ENCODE results near the gene TMEM235.
A peak's percentile ranks its signal among the peaks of the same experiment; 100 is the strongest.
"Not testable (repeated sequence)": the region's sequence is repeated elsewhere in the genome, so short reads cannot be mapped to it uniquely, and the experiment has no call there.

Gene TMEM235

DNA sequence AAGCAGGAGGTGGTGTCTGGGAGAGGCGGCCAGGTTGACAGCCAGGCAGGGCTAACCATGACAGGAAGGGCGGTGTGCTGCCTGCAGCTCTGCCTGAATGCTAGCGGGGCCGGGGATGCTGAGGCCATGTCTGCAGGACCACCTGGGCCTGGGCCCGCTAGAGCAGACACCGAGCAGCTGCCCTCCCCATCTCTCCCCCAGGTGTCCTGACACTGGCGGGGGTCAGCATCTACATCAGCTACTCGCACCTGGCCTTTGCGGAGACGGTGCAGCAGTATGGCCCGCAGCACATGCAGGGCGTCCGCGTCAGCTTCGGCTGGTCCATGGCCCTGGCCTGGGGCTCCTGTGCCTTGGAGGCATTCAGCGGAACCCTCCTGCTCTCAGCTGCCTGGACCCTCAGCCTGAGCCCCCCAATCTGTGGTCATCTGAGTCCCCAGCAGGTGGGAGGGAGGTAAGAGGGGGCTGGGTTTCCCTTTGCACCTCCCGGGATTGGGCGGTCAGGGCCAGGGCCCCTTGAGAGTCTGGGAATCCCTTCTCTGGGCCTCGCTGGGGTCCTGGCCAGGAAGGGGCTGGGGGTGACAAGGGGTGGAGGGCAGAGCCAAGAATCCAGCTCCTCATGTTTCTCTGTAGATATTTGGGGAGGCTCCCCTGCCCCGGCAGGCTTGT lies 7.5 kb downstream of the TMEM235 start:
- DNase-seq: no peak

DNA sequence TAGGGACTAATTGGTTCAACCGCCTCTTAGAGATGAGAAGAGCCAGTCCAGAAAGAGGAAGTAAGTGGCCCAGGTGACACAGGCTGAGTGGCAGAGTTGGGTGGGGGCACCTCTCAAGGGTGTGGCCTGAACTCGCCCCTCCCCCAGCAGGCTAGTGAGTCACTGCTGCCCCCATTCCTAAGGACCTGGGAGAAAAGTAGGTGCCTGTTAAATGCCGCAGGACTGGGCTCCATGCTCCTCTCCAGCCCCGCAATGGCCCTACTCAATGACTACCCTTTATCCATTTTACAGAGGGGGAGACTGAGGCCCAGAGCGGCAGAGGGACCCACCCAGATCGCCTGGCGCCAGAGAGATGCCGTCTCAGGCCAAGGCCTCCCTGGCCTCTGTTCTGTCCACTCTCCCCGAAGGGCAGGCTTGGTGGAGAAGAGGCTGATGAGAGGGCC lies 8.1 kb downstream of the TMEM235 start:
- DNase-seq: no peak

DNA sequence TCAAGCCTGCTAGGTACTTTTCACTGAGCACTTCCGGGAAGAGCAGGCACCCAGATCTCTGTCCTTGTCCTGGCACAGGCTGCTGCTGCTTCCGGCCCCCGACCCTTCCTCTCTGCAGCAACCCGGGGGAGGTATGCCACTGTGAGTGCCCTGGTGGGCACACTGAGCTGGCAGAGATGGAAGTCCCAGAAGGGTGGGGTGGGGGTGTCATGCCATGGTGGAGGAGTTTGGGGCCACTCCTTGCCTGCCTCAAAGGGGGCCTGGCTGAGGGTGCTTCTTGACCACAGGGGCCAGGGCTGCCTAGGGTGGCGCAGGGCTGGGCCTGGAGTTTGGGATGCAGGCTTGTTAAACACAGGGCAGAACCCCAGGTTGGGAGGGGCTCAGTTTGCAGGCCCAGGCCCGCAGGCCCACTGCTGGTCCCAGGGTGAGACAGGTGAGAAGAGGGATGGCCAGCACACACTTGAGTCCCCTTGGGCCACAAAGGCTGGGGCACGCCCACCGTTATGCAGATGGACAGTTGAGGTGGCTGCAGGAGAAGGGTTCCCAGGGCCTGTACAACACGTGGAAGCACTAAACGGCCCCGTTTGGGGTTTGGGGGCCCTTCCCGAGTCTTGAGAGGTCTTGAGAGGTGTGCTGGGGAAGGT lies 8.7 kb downstream of the TMEM235 start:
- DNase-seq: no peak

DNA sequence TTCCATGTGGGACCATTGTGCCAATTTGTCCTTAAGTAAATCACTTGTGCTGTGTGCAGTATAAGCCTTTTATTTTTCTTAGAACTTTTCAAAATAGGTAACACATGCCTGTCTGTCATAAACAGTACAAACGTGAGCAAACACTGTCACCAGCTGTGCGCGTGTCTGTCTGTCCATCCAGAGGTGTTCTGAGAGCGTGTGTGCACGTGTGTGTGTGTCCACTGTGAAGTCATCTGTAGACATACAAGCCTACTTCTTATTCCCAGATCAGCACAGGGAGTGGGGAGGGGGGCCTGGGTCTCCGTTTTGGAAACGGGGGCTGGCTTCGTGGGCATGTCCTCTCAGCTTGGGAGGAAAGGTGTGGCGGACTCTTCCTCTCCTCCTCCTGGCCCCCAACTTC lies 9.4 kb downstream of the TMEM235 start:
- DNase-seq: no peak

DNA sequence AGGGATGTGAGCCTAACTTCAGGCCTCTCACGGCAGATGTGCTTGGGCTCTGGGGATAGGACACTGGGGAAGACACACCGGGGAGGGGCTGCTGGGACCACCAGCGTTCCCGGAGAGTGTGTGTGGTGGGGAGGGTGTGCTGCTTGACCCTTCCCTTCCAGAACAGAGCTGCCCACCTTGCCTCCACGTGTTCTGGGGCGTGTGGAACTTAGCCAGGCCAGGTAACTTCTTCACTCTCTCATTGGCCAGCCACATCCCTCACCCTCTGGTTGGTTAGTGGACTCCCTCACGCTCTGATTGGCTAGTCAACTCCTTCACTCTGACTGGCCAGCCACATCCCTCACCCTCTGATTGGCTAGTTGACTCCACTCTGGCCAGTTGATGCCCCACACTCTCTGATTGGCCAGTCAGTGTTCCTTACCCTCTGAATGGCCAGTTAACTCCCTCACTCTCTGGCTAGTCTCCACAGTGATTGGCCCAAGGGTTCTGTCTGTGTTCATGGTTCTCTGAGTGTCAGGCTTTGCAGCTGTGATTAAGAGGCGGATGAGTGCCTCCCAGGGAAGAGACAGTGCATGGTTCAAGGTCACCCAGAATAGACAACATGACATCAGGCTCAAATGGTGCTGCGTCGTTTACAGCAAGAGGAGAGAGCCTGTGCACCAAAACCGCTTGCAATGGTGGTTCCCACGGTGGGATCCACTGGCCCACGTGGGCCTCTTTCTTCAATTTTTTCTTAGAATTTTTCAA lies 10.0 kb downstream of the TMEM235 start:
- DNase-seq: peak; percentile 90

DNA sequence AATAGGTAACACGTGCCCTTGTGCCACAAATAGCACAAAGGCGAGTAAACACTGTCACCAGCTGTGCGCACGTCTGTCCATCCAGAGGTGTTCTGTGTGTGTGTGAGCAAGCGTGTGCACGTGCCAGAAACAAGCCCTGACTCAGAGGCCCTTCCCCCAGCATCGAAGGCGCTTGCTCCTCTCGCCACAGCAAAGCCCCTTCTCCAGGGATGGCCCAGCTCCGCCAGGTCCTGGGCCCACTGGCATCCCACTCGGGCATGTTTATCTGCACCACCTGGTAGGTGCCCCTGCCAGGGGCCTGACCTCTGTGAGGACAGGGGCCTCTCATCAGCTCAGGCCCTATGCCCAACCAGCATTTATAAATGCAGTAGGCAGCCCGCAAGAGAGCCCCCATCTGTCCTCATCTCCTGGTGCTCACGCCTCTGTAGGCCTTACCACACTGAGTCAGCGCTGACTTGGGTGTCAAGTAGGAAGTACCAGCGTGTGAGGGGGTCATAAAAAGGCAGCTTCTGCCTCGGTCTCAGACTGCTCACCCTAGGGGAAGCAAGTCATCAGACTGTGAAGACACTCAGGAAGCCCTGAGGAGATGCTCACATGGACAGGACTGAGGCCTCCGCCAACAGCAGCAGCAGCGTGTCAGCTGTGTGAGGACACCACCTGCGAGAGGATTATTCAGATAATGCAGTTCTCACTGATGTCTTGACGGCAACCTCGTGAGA lies 10.8 kb downstream of the TMEM235 start:
- DNase-seq: no peak

DNA sequence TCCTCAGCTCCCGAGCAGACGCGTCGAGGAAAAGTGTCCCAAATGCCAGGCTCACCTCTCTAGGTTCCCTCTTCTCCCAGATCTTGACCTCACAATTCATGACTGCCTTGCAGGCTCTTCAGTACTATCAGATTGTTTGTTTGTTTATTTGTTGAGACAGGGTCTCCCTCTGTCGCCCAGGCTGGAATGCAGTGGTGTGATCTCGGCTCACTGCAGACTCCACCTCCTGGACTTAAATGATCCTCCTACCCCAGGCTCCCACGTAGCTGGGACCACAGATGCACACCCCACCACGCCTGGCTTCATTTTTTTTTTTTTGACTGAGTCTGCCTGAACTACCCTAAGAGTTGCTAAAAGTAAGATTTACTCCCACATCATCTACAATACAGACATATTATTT lies 15.9 kb downstream of the TMEM235 start:
- DNase-seq: no peak

DNA sequence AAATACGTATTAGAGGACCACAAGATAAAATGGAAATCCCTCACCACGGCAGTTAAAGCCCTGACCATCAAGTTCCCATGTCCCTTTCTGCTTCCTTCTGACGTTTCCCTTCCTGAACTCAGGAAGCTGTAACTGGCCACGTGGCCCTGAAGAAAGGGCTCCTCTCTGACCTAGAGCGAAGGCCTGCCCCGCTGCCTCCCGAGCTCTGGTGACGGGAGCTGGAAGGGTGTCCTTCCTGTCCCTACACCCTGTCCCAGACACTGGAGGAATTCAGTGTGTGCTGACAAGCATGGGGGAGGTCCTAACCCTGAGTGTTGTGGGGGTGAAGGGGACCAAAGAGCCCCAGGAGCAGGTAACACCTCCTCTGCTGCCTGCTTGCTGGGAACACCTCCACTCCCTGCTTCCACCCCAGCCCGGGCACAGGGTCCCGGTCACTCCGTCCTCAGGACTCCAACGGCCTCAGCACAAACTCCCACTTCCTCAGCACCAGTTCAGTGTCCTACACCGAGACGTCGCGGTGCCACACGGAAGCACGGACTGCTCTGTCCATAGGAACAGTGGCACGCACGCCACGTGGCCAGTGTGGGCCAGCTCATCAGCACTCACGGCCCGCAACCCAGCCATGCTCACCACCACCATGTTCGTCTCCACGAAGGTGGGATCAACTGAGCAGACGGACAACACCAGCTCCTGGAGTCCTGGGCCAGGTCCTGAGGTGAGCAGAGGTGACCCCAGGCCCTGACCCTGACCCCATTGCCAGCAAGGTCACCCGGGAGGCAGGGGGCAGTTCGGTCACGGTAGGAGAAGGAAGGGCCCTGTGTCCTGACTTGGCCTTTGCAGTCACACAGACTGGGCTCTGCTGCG lies 16.9 kb downstream of the TMEM235 start:
- DNase-seq: no peak

DNA sequence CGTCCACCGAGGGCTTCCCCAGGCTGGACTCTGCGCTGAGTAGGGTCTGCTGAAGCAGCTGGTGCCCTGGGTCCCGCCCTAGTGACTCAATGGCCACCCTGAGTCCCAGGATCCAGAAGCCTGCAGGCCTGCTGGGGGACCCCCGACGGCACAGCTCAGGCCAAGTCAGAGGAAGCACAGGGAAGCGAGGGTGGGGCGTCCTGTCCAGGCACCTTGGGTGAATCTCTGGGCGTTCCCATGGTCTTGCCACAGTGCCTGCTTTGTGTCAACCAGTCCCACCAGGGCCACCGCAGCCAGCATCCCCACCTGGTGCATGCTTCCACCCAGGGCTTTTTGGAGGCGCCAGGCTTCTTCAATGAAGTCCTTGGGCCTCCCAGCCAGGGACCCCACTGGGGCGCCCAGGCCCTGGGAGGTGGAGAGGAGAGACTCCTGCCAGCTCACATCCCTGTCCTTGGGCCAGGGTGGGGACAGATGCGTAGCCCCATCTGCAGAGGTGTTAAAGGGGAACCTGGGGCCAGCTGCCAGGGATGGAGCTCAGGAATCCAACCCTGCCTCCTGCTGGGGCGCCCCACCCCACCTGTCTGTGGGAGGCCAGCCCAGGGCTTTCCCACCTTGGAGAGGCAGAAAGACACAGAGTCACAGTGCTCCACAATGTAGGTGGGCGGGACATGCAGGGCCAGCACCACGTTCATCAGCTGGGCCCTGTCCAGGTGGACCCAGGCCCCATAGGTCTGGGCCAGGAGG lies 17.8 kb downstream of the TMEM235 start:
- no peak for DNase-seq

DNA sequence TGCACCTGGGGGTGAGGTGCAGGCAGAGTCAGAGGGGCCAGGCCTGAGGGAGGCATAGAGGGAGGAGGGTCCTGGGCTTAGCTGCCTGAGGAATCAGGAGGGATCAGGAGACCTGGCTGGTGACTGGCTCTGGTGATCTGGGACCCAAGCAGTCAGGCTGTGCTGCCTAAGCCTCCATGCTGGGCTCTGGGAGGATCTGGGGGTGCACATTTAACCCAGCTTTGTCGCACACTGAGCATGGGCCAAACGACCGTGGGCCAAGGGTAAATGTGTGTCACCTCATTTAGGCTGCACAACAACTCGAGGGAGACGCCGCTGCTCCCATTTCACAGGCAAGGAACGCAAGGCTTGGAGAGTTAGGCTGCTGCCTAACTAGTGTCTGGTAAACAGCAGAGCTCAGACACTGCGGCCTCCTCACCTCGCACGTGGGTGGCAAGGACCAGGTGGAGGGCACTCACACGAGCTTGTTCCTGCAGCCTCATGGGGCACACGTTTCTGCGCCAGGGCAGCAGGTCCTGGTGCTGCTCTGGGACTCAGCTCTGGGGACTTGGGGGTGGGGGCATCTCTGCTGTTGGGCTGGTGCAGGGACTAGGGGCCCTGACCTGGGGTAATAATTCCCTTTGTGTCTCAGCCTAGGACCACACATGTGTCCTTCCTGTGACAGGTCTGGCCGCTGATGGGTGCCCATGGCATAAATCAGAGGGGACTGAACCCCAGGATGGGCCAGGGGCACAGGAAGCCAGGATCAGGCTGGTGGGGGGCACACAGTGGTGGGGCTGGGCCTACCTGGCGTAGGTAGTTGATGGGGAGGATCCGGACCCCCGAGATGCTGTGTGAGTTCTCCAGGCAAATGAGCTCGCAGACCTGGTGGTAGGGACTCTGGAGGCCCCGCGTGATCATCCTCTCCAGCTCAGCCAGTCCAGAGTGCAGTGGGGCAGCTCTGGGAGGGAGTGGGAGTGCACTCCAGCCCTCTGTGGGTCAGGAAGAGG lies 18.7 kb downstream of the TMEM235 start:
- DNase-seq: no peak

DNA sequence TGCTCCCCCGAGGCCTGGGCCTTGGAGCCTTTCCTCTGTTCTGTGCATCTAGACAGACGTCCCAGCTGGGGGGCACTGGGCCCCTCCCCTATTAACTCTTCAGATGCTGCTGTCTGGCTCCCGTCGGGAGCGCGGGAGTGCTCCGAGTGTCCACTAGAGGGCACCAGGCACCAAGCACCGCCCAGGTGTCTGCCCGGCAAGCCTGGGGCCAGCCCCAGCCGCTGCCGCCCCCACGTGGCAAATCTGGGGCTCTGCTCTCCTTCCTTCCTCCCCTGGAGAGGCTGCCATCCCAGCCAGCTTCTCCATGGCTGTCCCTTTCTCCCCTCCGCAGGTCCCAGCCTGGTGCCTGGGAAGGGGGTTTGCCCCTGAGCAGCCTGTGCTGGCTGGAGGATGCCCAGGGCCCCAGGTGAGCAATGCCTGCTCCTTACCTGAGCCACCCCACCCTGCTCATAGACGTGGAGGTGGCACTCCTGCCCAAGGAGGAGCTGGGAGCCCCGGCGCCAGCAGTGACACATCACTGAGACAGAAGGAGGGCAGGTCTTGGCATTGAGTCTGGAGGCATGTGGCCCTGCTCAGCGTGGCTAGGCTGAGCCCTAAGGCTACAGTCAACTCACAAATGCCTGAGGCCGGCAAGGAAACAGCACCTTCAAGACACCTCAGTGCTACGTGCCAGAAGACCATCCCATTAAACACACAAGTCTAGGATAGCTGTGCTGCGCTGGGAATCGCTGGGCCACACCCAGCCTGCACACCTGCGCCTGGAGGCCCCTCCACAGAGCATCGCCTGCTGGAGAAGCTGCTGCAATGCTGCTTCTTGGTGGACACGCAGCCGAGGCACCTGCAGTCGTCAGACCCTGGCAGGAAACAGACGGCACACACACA lies 19.7 kb downstream of the TMEM235 start:
- peak; percentile 86 for DNase-seq

DNA sequence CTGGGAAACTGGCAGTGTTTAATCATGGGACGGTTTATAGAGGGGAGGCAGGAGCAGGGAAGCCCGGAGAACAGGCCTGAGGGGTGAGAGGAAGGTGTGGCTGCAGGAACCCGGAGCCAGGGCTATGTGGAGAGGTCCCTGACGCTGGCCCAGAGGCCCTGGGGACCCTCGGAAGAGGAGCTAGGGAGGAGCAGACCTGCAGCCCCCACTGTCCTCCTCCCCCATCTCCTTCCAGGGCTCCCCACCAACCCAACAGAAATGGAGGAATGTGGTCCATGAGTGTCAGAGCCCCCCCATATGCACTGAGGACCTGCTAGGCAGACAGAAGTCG lies 20.3 kb downstream of the TMEM235 start:
- DNase-seq: no peak

DNA sequence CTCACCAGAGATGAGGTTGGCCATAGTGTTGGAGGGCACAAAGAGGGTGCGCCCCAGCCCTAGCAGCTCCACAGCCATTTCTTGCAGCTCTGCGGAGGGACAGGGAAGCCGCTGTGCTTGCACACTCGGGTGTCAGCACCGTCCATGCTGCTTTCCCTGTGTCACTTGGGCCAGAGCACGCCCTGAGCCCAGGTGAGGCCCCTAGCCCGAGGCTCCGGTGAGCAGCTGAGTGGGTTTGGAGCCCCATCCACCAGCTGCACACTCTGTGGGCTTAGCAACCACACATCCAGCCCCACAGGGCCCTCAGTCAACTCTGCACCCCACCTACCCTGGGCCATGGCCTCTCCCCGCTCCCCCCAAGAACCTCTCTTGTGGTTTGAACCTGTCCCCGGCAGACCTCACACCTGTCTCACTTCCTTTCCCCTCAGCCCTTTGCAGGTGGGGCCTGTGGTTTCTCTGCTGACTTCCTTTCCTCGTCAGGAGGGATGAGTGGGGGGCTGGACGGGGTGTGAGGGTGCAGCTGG lies 20.7 kb downstream of the TMEM235 start:
- no peak for DNase-seq

DNA sequence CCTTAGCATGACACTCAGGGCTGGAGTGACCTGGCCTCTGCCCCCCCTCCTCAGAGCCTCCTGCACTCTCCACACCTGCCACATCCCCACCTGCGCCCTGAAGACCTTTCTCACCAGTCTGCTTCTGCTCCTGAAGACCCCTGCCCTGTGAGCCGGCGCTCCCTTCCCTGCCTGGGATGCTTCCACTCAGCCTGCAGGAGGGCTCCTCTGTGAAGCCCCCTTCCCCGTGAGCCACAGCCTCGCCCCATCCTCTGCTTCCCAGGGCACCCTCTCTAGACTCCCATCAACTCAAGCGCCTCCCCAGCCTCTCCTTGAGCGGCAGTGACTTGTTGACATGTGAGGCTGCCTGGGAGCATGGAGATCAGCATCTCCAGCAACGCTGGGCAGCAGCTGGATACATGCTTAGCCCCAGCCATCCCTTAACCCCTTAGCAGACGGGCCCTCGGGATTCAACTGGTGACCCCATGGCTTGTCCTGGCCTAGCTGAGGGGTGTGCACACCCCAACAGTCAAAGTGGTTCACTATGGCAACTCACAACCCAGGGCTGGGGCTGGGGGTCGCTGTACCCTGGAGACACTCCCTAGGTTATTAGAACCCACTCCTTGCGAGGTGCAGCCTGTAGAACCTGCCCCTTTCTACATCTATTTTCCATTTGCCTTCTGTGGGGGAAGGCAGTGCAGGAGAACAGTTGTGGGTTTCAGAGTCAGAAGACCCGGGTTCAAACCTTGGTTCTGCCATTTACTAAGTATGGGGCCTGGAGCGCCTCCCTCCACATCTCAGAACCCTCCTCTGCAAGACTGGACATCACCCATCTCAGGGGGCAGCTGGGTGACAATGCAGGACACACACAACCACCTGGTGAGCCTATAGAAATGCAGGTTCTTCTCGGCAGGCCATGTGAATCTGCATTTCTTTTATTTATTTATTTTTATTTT lies 21.5 kb downstream of the TMEM235 start:
- no peak for DNase-seq

DNA sequence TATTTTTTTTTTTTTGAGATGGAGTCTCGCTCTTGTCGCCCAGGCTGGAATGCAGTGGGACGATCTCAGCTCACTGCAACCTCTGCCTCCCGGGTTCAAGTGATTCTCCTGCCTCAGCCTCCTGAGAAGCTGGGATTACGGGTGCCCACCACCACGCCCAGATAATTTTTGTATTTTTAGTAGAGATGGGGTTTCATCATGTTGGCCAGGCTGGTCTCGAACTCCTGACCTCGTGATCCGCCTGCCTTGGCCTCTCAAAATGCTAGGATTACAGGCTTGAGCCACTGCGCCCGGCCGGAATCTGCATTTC lies 22.2 kb downstream of the TMEM235 start:
- not testable (repeated sequence) for DNase-seq

DNA sequence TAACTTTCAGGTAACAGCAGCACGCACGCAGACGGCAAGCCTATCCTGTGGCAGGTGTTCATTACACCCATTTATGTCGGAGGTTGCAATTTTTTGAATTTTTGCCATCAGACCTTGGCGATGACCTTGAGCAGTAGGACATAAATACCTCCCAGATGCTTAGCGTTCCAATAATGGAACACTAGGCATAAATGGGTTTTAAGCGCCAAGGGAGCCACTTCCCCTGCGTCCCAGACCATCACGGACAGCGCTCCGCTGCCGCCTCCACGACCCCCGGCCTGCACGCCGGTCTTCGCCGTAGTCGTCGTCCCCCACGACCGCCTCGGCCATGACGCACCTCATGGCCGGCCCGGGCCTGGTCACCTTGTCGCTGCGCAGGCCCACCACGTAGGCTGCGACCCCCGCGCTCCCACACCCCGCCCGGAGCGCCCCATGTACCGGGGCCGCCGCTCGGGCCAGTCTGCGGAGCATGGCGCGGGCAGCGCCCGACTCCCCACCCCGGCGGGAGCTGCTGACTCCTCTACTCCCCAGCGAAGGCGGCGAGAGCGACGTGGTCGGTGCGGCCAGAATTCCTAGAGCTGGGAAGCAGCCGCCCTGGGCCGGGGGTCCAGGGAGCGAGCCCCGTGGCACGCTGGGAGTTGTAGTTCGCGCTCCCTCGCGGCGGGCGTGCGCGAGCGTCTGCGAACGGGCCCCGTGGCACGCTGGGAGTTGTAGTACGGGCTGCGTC lies 22.7 kb downstream of the TMEM235 start:
- DNase-seq: peak; percentile 91

DNA sequence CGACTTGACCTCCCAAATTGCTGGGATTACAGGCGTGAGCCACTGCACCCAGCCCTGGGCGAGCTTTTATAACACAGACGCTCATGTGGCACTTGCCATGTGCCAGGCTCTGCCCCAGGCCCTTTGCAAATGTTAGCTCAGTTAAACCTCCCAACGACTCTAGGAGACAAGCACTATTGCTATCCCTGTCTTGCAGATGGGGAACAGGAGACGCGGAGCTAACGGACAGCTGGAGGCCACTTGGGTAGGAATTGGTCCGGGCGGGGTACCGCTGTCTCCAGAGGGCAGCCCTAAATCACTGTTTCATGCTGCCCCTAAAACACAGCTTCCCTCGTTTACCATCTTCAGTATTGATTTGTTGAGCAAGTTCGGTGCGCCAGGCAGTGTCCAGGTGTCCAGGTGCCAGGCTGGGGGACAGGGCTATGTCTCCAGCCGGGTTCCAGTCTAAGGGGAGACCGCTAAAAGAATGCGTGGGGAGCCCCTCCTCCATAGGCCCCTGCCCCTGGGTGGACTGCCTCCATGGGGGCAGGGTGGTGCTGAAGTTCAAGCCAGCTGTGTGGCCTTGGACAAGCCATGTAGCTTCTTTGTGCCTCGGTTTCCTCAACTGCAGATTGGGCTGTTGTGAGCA lies 23.7 kb downstream of the TMEM235 start:
- no peak for DNase-seq

Measured in midbrain (tissue), 1 donor.